HG02840 (cell line): ENCODE results near the gene BCAR1.
"Not testable (repeated sequence)": the region's sequence is repeated elsewhere in the genome, so short reads cannot be mapped to it uniquely, and the experiment has no call there.

Experiments
- ATAC-seq: cut with Tn5 transposase; IDR thresholded peaks from one replicate; pipeline ENCODE4 v1.9.1; 2021; ENCODE audit warnings: mild to moderate bottlenecking, moderate library complexity, moderate number of reproducible peaks; ENCODE audit not compliant: unreplicated experiment, low FRiP score

The BCAR1 gene

GRCh38 chr16:75251280-75252048, at the start of gene BCAR1:
BCAR1 (minus strand) TSS chr16:75251624; CDS start chr16:75251482, 142 bp downstream.
- ATAC-seq, result peak; percentile 56

- no peak for ATAC-seq
These were observed 46.8 kb upstream of the BCAR1 start for GRCh38 chr16:75298267-75298666.

GRCh38 chr16:75296606-75297005, 45.2 kb upstream of the BCAR1 start:
- ATAC-seq, result no peak

GRCh38 chr16:75294773-75295459, 43.5 kb upstream of the BCAR1 start:
- no peak for ATAC-seq

- ATAC-seq, result no peak
These were observed 42.3 kb upstream of the BCAR1 start for GRCh38 chr16:75293772-75294171.

GRCh38 chr16:75293173-75293572, 41.7 kb upstream of the BCAR1 start:
- no peak for ATAC-seq

- no peak for ATAC-seq
These were observed 41.3 kb upstream of the BCAR1 start for GRCh38 chr16:75292691-75293090.

- no peak for ATAC-seq
These were observed 37.8 kb upstream of the BCAR1 start for GRCh38 chr16:75289189-75289588.

GRCh38 chr16:75288596-75289120, 37.2 kb upstream of the BCAR1 start:
- ATAC-seq, result no peak

- ATAC-seq, result no peak
These were observed 36.8 kb upstream of the BCAR1 start for GRCh38 chr16:75288181-75288580.

GRCh38 chr16:75287708-75288107, 36.3 kb upstream of the BCAR1 start:
- ATAC-seq, result no peak

GRCh38 chr16:75286389-75286788, 35.0 kb upstream of the BCAR1 start:
- no peak for ATAC-seq

GRCh38 chr16:75282466-75283281, 31.2 kb upstream of the BCAR1 start:
- no peak for ATAC-seq

GRCh38 chr16:75281826-75282225, 30.4 kb upstream of the BCAR1 start:
- no peak for ATAC-seq

GRCh38 chr16:75281009-75281408, 29.6 kb upstream of the BCAR1 start:
- not testable (repeated sequence) for ATAC-seq

GRCh38 chr16:75280331-75280804, 28.9 kb upstream of the BCAR1 start:
- ATAC-seq, result no peak

GRCh38 chr16:75279305-75279704, 27.9 kb upstream of the BCAR1 start:
- no peak for ATAC-seq

- no peak for ATAC-seq
These were observed 21.9 kb upstream of the BCAR1 start for GRCh38 chr16:75273054-75273925.

GRCh38 chr16:75272629-75273028, 21.2 kb upstream of the BCAR1 start:
- ATAC-seq, result not testable (repeated sequence)

GRCh38 chr16:75272097-75272551, 20.7 kb upstream of the BCAR1 start:
- ATAC-seq, result no peak
